K562 (cell line): Measurements from ENCODE around the gene EFHB. TPM values are rescaled to one million over a fixed set of nuclear protein-coding genes. Genes with fewer than 3 reads are reported as not detected.

Experiments
- CREM ChIP-seq: IDR thresholded peaks from 2 replicates; pipeline ENCODE4 v1.6.1; 2014; ENCODE audit warnings: antibody characterized with exemption, low read depth
- KLF10 ChIP-seq: fragments of 250-450 bp; sonication (Bioruptor Pico); IDR thresholded peaks from 2 replicates; pipeline ENCODE4 v1.6.1; 2021; ENCODE audit warnings: matching md5 sums
- MCM3 ChIP-seq: fragments of 450-650 bp; IDR thresholded peaks from 2 replicates; pipeline ENCODE4 v1.6.1; 2016
- MEF2A ChIP-seq: IDR thresholded peaks from 2 replicates; pipeline ENCODE4 v1.6.1; 2011; ENCODE audit warnings: low read depth, mild to moderate bottlenecking, low read length, moderate library complexity; ENCODE audit not compliant: control insufficient read depth
- NCOR1 ChIP-seq: fragments of 450-650 bp; IDR thresholded peaks from 2 replicates; pipeline ENCODE4 v1.6.1; 2016; ENCODE audit warnings: mild to moderate bottlenecking, moderate library complexity
- NFYB ChIP-seq: IDR thresholded peaks from 2 replicates; pipeline ENCODE4 v1.6.1; 2011; ENCODE audit warnings: mild to moderate bottlenecking, moderate library complexity; ENCODE audit not compliant: insufficient read length; ENCODE audit errors: extremely low read depth
- SETDB1 ChIP-seq: IDR thresholded peaks from one replicate; pipeline ENCODE4 v1.6.1; 2012; ENCODE audit warnings: low read length, control low read depth, inconsistent platforms
- ZC3H4 ChIP-seq: sonication (generic); formaldehyde crosslinking; IDR thresholded peaks from 2 replicates; pipeline ENCODE4 v1.9.0; 2021; ENCODE audit warnings: missing genetic modification reagents, borderline replicate concordance
- ZNF146 ChIP-seq: IDR thresholded peaks from one replicate; pipeline ENCODE4 v1.6.1; 2018; ENCODE audit warnings: missing compliant biosample characterization; ENCODE audit not compliant: unreplicated experiment
- ZNF644 ChIP-seq: fragments of 200-800 bp; sonication (Bioruptor generic); IDR thresholded peaks from 2 replicates; pipeline ENCODE4 v1.6.1; 2016; ENCODE audit warnings: low read depth, missing genetic modification characterization, missing compliant biosample characterization
- polyA plus RNA-seq, 8 experiments: library from polyadenylated mRNA; depleted of rRNA in 4 of 8; stranded (reverse) in 5 of 8; unstranded in 3 of 8; fragments of >200 nt; fragmentation: Nextera tagmentation in 2 of 8; fragmentation: Illumina TruSeq in 1 of 8; extraction: Ambion mirVana in 2 of 8; extraction: Trizol in 1 of 8; gene quantifications; 2 replicates each; pipeline versions ENCODE4 v1.2.1 to v1.2.3, GENCODE V29; 2011 to 2014; ENCODE audit warnings: inconsistent platforms in 1 of 8, missing spikeins in 1 of 8
- total RNA-seq, 7 experiments: library from RNA; depleted of rRNA in 6 of 7; stranded (reverse); fragments of >200 nt in 6 of 7; fragmentation: Illumina TruSeq in 2 of 7; extraction: Trizol in 2 of 7; gene quantifications; 2 replicates each; pipeline versions ENCODE4 v1.2.1 to v1.2.3, GENCODE V29; 2011 to 2021; ENCODE audit warnings: low replicate concordance in 1 of 7
- TF ChIP-seq, protein P1 (sequence below): fragments of 450-650 bp; IDR thresholded peaks from 2 replicates; pipeline ENCODE4 v1.6.1; 2016; ENCODE audit warnings: mild to moderate bottlenecking, moderate library complexity
- TF ChIP-seq, protein P2 (sequence below): fragments of 250-450 bp; sonication (Bioruptor Pico); IDR thresholded peaks from 2 replicates; pipeline ENCODE4 v1.8.0; 2021; ENCODE audit warnings: borderline replicate concordance, mild to moderate bottlenecking, moderate library complexity; ENCODE audit not compliant: poor library complexity, severe bottlenecking
- TF ChIP-seq, protein P3 (sequence below): fragments of 250-450 bp; sonication (Bioruptor Pico); IDR thresholded peaks from 2 replicates; pipeline ENCODE4 v1.8.0; 2022; ENCODE audit warnings: moderate library complexity, mild to moderate bottlenecking, inconsistent platforms

The EFHB gene
- total and polyA plus RNA-seq, 9 of the 15 experiments (the other 6 are each of a cell fraction or from before 2014, with no cell fraction given): 1.5 to 4.0 (median 1.8) TPM

DNA sequence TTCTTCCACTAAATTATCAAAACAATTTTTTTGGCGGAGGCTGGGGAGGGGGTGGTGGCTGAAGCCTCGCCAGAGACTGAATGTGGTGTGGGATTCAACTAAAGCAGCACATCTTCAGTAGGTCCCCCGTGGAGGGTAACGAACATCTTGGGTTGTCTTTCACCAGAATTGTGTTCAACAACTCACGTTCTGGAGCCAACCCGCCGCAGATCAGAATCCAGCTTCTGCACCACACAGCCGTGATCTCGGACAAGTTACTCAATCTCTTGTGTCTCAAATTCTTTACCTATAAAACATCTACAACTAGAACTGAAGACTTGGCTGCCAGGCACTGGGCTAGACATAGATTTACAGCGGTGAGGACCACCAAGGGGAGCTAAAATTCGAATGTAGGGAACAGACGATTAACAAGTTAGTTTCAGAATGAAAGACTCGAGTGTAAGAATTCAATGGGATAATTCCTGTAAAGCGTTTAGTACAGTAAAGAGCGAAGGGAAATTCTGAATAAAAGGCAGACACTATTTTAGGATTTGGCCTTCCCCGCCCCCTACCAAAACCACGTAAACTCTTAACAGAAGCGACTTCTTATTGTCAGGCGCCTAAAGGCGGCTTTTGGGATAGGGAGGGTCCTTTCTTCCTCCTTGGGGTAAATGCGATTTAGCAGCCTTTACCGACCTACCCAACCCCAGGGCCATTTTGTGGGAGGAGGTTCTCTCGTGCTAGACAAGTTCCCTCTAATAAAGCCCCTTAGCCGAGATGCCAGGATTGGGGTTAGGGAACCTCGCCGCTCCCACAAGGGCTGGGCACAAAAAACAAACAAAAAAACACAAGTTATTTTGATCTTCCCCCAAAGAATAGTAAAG, 12.2 kb upstream of the EFHB start (continued):
- TF ChIP-seq, protein P1, sequence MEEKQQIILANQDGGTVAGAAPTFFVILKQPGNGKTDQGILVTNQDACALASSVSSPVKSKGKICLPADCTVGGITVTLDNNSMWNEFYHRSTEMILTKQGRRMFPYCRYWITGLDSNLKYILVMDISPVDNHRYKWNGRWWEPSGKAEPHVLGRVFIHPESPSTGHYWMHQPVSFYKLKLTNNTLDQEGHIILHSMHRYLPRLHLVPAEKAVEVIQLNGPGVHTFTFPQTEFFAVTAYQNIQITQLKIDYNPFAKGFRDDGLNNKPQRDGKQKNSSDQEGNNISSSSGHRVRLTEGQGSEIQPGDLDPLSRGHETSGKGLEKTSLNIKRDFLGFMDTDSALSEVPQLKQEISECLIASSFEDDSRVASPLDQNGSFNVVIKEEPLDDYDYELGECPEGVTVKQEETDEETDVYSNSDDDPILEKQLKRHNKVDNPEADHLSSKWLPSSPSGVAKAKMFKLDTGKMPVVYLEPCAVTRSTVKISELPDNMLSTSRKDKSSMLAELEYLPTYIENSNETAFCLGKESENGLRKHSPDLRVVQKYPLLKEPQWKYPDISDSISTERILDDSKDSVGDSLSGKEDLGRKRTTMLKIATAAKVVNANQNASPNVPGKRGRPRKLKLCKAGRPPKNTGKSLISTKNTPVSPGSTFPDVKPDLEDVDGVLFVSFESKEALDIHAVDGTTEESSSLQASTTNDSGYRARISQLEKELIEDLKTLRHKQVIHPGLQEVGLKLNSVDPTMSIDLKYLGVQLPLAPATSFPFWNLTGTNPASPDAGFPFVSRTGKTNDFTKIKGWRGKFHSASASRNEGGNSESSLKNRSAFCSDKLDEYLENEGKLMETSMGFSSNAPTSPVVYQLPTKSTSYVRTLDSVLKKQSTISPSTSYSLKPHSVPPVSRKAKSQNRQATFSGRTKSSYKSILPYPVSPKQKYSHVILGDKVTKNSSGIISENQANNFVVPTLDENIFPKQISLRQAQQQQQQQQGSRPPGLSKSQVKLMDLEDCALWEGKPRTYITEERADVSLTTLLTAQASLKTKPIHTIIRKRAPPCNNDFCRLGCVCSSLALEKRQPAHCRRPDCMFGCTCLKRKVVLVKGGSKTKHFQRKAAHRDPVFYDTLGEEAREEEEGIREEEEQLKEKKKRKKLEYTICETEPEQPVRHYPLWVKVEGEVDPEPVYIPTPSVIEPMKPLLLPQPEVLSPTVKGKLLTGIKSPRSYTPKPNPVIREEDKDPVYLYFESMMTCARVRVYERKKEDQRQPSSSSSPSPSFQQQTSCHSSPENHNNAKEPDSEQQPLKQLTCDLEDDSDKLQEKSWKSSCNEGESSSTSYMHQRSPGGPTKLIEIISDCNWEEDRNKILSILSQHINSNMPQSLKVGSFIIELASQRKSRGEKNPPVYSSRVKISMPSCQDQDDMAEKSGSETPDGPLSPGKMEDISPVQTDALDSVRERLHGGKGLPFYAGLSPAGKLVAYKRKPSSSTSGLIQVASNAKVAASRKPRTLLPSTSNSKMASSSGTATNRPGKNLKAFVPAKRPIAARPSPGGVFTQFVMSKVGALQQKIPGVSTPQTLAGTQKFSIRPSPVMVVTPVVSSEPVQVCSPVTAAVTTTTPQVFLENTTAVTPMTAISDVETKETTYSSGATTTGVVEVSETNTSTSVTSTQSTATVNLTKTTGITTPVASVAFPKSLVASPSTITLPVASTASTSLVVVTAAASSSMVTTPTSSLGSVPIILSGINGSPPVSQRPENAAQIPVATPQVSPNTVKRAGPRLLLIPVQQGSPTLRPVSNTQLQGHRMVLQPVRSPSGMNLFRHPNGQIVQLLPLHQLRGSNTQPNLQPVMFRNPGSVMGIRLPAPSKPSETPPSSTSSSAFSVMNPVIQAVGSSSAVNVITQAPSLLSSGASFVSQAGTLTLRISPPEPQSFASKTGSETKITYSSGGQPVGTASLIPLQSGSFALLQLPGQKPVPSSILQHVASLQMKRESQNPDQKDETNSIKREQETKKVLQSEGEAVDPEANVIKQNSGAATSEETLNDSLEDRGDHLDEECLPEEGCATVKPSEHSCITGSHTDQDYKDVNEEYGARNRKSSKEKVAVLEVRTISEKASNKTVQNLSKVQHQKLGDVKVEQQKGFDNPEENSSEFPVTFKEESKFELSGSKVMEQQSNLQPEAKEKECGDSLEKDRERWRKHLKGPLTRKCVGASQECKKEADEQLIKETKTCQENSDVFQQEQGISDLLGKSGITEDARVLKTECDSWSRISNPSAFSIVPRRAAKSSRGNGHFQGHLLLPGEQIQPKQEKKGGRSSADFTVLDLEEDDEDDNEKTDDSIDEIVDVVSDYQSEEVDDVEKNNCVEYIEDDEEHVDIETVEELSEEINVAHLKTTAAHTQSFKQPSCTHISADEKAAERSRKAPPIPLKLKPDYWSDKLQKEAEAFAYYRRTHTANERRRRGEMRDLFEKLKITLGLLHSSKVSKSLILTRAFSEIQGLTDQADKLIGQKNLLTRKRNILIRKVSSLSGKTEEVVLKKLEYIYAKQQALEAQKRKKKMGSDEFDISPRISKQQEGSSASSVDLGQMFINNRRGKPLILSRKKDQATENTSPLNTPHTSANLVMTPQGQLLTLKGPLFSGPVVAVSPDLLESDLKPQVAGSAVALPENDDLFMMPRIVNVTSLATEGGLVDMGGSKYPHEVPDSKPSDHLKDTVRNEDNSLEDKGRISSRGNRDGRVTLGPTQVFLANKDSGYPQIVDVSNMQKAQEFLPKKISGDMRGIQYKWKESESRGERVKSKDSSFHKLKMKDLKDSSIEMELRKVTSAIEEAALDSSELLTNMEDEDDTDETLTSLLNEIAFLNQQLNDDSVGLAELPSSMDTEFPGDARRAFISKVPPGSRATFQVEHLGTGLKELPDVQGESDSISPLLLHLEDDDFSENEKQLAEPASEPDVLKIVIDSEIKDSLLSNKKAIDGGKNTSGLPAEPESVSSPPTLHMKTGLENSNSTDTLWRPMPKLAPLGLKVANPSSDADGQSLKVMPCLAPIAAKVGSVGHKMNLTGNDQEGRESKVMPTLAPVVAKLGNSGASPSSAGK: no peak
- TF ChIP-seq NFYB (no peak), MEF2A (peak; percentile 28; the same call in 1 of the 2 replicates), NCOR1 (no peak), MCM3 (no peak), SETDB1 (no peak), CREM (no peak), KLF10 (CRISPR knock-in tag) (no peak), ZNF644 (tag) (0 out of 2 replicates have a peak, but pooled peaks have one; percentile 65), ZNF146 (CRISPR knock-in tag) (no peak), ZC3H4 (CRISPR knock-in tag) (no peak)
- TF ChIP-seq, protein P2, sequence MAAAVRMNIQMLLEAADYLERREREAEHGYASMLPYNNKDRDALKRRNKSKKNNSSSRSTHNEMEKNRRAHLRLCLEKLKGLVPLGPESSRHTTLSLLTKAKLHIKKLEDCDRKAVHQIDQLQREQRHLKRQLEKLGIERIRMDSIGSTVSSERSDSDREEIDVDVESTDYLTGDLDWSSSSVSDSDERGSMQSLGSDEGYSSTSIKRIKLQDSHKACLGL (CRISPR knock-in tag): no peak
- TF ChIP-seq, protein P3, sequence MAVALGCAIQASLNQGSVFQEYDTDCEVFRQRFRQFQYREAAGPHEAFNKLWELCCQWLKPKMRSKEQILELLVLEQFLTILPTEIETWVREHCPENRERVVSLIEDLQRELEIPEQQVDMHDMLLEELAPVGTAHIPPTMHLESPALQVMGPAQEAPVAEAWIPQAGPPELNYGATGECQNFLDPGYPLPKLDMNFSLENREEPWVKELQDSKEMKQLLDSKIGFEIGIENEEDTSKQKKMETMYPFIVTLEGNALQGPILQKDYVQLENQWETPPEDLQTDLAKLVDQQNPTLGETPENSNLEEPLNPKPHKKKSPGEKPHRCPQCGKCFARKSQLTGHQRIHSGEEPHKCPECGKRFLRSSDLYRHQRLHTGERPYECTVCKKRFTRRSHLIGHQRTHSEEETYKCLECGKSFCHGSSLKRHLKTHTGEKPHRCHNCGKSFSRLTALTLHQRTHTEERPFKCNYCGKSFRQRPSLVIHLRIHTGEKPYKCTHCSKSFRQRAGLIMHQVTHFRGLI (CRISPR knock-in tag): peak; percentile 41; the same call in 1 of the 2 replicates
